NT2/D1 (cell line): ENCODE results near the gene C19orf81.
"Not testable (repeated sequence)": the region's sequence is repeated elsewhere in the genome, so short reads cannot be mapped to it uniquely, and the experiment has no call there.

ENCODE experiments used
- SUZ12 ChIP-seq: IDR thresholded peaks from 2 replicates; pipeline ENCODE4 v1.6.1; 2011; ENCODE audit not compliant: insufficient read length, insufficient read depth; ENCODE audit errors: extremely low read depth
- ZNF274 ChIP-seq: IDR thresholded peaks from 2 replicates; pipeline ENCODE4 v1.6.1; 2011; ENCODE audit warnings: mild to moderate bottlenecking, low read depth, low read length

GRCh38 chr19:50619184-50619583 lies 30.1 kb upstream of the C19orf81 start:
- TF ChIP-seq ZNF274, SUZ12: not testable (repeated sequence)
